Muscle of back (tissue), 11 donors: ENCODE results near the gene ZNF512B. TPM values are rescaled to one million over a fixed set of nuclear protein-coding genes. Genes with fewer than 3 reads are reported as not detected.

Source experiments
- DNase-seq, 3 donors: peaks; one replicate each; pipeline versions ENCODE4 v3.0.0 to v3.0.0-alpha.2; 2013
- polyA plus RNA-seq, 10 donors: library from polyadenylated mRNA; unstranded; fragments of 120-200 nt; gene quantifications; one replicate each; pipeline ENCODE4 v1.2.1, GENCODE V29; 2013; ENCODE audit not compliant: insufficient read length in 10 of 10

ZNF512B gene
- polyA plus RNA-seq, 10 donors, result 19.3 to 30.6 (median 23.8) TPM

GRCh38 chr20:63951398-63952209 lies 18.1 kb downstream of the ZNF512B start:
- DNase-seq, result no peak

- peak in 1 of 3 donors; percentile 37 for DNase-seq
Observed at GRCh38 chr20:63950701-63951397, 18.9 kb downstream of the ZNF512B start.

- no peak for DNase-seq
Observed at GRCh38 chr20:63947638-63948456, 21.9 kb downstream of the ZNF512B start.

- DNase-seq, result no peak
Observed at GRCh38 chr20:63946986-63947637, 22.6 kb downstream of the ZNF512B start.

GRCh38 chr20:63945921-63946920 lies 23.5 kb downstream of the ZNF512B start:
- DNase-seq, result no peak

GRCh38 chr20:63945031-63945658 lies 24.6 kb downstream of the ZNF512B start:
- DNase-seq, result no peak

GRCh38 chr20:63944078-63944941 lies 25.4 kb downstream of the ZNF512B start:
- DNase-seq, result no peak

GRCh38 chr20:63943808-63944077 lies 26.0 kb downstream of the ZNF512B start:
- no peak for DNase-seq

GRCh38 chr20:63942969-63943807 lies 26.5 kb downstream of the ZNF512B start:
- DNase-seq, result no peak

GRCh38 chr20:63942250-63942951 lies 27.3 kb downstream of the ZNF512B start:
- peak in 1 of 3 donors; percentile 57 for DNase-seq

- no peak for DNase-seq
Observed at GRCh38 chr20:63941282-63942081, 28.2 kb downstream of the ZNF512B start.

GRCh38 chr20:63940472-63941266 lies 29.1 kb downstream of the ZNF512B start:
- no peak for DNase-seq

GRCh38 chr20:63940071-63940471 lies 29.7 kb downstream of the ZNF512B start:
- no peak for DNase-seq

GRCh38 chr20:63939061-63939935 lies 30.4 kb downstream of the ZNF512B start:
- DNase-seq, result peak in 1 of 3 donors; percentile 11

- DNase-seq, result no peak
Observed at GRCh38 chr20:63937596-63937995, 32.1 kb downstream of the ZNF512B start.
